Measurements from ENCODE around the gene RPL35. TPM values are rescaled to one million over a fixed set of nuclear protein-coding genes. Genes with fewer than 3 reads are reported as not detected.
"Not testable (repeated sequence)": the region's sequence is repeated elsewhere in the genome, so short reads cannot be mapped to it uniquely, and the experiment has no call there.

The RPL35 gene
- total RNA-seq, 1 donor from 2014 or later = 2,553 TPM

DNA sequence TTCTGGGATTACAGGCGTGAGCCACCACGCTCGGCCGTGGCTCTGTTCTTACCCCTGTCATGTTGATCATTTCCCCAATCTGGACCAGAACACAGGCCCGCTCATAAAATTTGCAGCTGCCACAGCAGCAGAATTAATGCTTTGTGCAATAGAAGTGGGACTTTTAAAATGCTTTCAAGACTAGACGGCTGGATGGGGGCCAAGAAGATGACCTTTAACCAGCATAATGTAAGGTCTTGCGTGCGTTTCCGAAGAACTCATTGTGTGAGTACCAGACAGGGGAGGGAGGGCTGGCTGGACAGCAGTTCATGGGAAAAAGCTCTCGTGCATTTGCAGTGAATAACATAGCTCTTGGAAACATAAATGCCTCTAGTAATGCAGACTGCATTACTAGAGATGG, 12.0 kb downstream of the RPL35 start:
- Histone ChIP-seq H3K4me1 (no peaks in the 10 kb centered on the region), H3K9ac (no peak overlapping the region), H3K4me3 (no peak overlapping the region), H4K20me1 (ENCODE audit: low read depth) (no peaks in the 10 kb centered on the region), H3K9me3 (ENCODE audit: low read depth) (no peaks in the 10 kb centered on the region), H3K27me3 (no peaks in the 10 kb centered on the region), H2AFZ (replicated peaks) (no peak overlapping the region), H3F3A (ENCODE audit: low read depth) (no peaks in the 10 kb centered on the region), H3K4me2 (no peak overlapping the region), H3K27ac (no peak overlapping the region), H3K79me2 (ENCODE audit: low read depth) (no peaks in the 10 kb centered on the region), H3K36me3 (no peaks in the 10 kb centered on the region)
- TF ChIP-seq, protein P1, sequence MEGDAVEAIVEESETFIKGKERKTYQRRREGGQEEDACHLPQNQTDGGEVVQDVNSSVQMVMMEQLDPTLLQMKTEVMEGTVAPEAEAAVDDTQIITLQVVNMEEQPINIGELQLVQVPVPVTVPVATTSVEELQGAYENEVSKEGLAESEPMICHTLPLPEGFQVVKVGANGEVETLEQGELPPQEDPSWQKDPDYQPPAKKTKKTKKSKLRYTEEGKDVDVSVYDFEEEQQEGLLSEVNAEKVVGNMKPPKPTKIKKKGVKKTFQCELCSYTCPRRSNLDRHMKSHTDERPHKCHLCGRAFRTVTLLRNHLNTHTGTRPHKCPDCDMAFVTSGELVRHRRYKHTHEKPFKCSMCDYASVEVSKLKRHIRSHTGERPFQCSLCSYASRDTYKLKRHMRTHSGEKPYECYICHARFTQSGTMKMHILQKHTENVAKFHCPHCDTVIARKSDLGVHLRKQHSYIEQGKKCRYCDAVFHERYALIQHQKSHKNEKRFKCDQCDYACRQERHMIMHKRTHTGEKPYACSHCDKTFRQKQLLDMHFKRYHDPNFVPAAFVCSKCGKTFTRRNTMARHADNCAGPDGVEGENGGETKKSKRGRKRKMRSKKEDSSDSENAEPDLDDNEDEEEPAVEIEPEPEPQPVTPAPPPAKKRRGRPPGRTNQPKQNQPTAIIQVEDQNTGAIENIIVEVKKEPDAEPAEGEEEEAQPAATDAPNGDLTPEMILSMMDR (IDR thresholded peaks at IDR 0.05) = no peak
- Mint-ChIP-seq H3K4me1 (peaks cover 18% of the 10 kb centered on the region), H3K4me3 (no peak overlapping the region), H3K27ac (no peak overlapping the region), H3K36me3 (no peaks in the 10 kb centered on the region), H3K9me3 (no peaks in the 10 kb centered on the region), H3K27me3 (ENCODE audit: insufficient read depth, low read depth) (peaks cover 2% of the 10 kb centered on the region)
- DNase-seq (ENCODE audit: low spot score) = no peak

DNA sequence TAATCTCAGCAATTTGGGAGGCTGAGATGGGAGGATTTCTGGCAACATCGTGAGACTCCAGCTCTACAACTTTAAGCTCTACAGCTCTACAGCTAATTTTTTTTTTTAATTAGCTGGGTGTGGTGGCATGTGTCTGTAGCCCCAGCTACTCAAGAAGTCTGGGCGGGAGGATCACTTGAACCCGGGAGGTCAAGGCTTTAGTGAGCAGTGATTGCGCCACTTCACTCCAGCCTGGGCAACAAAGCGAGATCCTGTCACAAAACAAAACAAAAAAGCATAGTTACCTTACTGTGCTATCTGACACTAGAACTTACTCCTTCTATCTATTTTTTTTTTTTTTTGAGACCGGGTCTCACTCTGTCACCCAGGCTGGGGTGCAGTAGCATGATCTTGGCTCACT, 14.8 kb downstream of the RPL35 start:
- no peaks in the 10 kb centered on the region for H4K20me1 ChIP-seq (ENCODE audit: low read depth)
- TF ChIP-seq, protein P1 (IDR thresholded peaks at IDR 0.05) = no peak
- TF ChIP-seq EZH2 (IDR thresholded peaks at IDR 0.05) (no peak), EZH2phosphoT487 (IDR thresholded peaks at IDR 0.05) (no peak)
- H2AFZ ChIP-seq (replicated peaks) = no peak overlapping the region
- H3K4me3 ChIP-seq = no peak overlapping the region
- no peak overlapping the region for H3K9ac ChIP-seq
- H3K79me2 ChIP-seq (ENCODE audit: low read depth) = no peaks in the 10 kb centered on the region
- peaks cover 13% of the 10 kb centered on the region for H3K4me1 Mint-ChIP-seq
- DNase-seq (ENCODE audit: low spot score) = no peak
- no peak overlapping the region for H3K27ac Mint-ChIP-seq
- no peaks in the 10 kb centered on the region for H3K36me3 ChIP-seq
- no peak overlapping the region for H3K4me3 Mint-ChIP-seq
- H3K27ac ChIP-seq = no peak overlapping the region
- no peaks in the 10 kb centered on the region for H3K27me3 ChIP-seq
- no peaks in the 10 kb centered on the region for H3K9me3 Mint-ChIP-seq
- no peaks in the 10 kb centered on the region for H3K9me3 ChIP-seq (ENCODE audit: low read depth)
- no peaks in the 10 kb centered on the region for H3K36me3 Mint-ChIP-seq
- peaks cover 2% of the 10 kb centered on the region for H3K27me3 Mint-ChIP-seq (ENCODE audit: insufficient read depth, low read depth)
- H3K4me1 ChIP-seq = no peaks in the 10 kb centered on the region
- no peak overlapping the region for H3K4me2 ChIP-seq
- H3F3A ChIP-seq (ENCODE audit: low read depth) = no peaks in the 10 kb centered on the region

DNA sequence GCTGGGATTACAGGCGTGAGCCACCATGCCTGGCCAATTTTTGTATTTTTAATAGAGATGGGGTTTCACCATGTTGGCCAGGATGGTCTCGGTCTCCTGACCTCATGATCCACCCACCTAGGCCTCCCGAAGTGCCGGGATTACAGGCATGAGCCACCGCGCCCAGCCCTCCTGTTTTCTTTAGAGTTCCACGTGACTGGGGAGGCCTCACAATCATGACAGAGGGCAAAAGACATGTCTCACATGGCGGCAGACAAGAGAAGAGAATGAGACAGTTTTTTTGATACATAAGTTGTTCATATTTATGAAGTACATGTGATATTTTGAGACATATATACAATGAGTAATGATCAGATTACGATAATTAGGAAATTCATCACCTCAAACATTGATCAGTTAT, 15.3 kb downstream of the RPL35 start:
- not testable (repeated sequence) for H3F3A ChIP-seq (ENCODE audit: low read depth); H4K20me1 ChIP-seq (ENCODE audit: low read depth); H3K79me2 ChIP-seq (ENCODE audit: low read depth); H3K4me2 ChIP-seq; H3K9me3 ChIP-seq (ENCODE audit: low read depth); H3K9me3 Mint-ChIP-seq; H3K36me3 ChIP-seq; H3K27ac Mint-ChIP-seq; H2AFZ ChIP-seq (replicated peaks); H3K36me3 Mint-ChIP-seq; H3K4me3 Mint-ChIP-seq; H3K9ac ChIP-seq; H3K4me1 ChIP-seq; H3K4me3 ChIP-seq; H3K27me3 ChIP-seq; H3K27me3 Mint-ChIP-seq (ENCODE audit: insufficient read depth, low read depth); DNase-seq (ENCODE audit: low spot score); H3K27ac ChIP-seq
- H3K4me1 Mint-ChIP-seq = peaks cover 13% of the 10 kb centered on the region

DNA sequence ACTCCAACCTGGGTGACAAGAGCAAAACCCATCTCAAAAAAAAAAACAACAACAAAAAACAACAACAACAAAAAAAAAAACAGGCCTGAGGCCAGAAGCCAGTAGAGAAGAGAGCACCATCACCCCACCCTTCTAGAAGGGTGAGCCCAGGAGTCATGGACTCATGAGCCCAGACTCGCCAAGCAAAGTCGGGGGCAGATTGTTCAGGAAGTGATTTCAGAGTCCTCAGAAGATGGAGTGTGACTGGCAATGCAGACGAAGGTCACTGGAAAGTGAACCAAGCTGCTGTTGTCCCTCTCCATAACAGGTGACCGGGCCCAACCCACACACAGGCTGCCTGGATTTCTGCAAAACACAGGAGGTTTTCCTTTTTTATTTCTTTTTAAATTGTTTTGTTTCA, 17.5 kb downstream of the RPL35 start:
- Histone ChIP-seq H3K36me3 (no peaks in the 10 kb centered on the region), H3K4me1 (no peaks in the 10 kb centered on the region), H3K4me3 (no peak overlapping the region), H3K79me2 (ENCODE audit: low read depth) (no peaks in the 10 kb centered on the region), H3F3A (ENCODE audit: low read depth) (no peaks in the 10 kb centered on the region), H3K27me3 (no peaks in the 10 kb centered on the region), H3K9me3 (ENCODE audit: low read depth) (no peaks in the 10 kb centered on the region), H2AFZ (replicated peaks) (no peak overlapping the region), H3K4me2 (no peak overlapping the region), H3K27ac (no peak overlapping the region), H3K9ac (no peak overlapping the region), H4K20me1 (ENCODE audit: low read depth) (no peaks in the 10 kb centered on the region)
- TF ChIP-seq, protein P1 (IDR thresholded peaks at IDR 0.05) = no peak
- TF ChIP-seq EZH2phosphoT487 (IDR thresholded peaks at IDR 0.05) (no peak), EZH2 (IDR thresholded peaks at IDR 0.05) (no peak)
- no peaks in the 10 kb centered on the region for H3K9me3 Mint-ChIP-seq
- H3K4me3 Mint-ChIP-seq = no peak overlapping the region
- peaks cover 9% of the 10 kb centered on the region for H3K4me1 Mint-ChIP-seq
- peaks cover 6% of the 10 kb centered on the region for H3K27me3 Mint-ChIP-seq (ENCODE audit: insufficient read depth, low read depth)
- H3K36me3 Mint-ChIP-seq = no peaks in the 10 kb centered on the region
- DNase-seq (ENCODE audit: low spot score) = no peak
- H3K27ac Mint-ChIP-seq = no peak overlapping the region
